Measurements from ENCODE around the gene TENM4. TPM values are rescaled to one million over a fixed set of nuclear protein-coding genes. Genes with fewer than 3 reads are reported as not detected.

The TENM4 gene
- total RNA-seq, 1 donor from 2014 or later = 43.2 TPM

DNA sequence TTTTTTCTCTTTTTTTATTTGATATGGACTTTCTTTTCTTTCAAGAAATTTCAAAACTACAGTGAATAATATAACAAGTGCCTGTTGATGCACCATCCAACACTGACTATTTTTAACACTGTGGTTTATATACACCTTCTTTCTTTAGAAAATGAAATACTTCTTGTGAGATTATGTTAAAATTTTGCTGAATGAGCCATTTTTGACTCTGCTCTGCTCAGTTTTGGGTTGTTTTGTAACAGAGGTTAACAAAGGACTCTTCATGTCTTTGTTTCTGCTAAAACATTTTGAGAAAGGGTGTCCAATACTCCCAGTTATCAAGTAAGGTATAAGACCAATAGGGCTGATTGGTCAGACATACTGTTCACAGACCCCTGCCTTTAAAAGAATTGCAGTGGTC is 44.0 kb upstream of the TENM4 start:
- Mint-ChIP-seq H3K27me3 (ENCODE audit: low read depth) (peaks cover 15% of the 10 kb centered on the region), H3K9me3 (no peaks in the 10 kb centered on the region), H3K4me3 (no peak overlapping the region), H3K4me1 (peaks cover 9% of the 10 kb centered on the region), H3K27ac (ENCODE audit: unreplicated experiment) (no peak overlapping the region), H3K36me3 (ENCODE audit: low read depth) (no peaks in the 10 kb centered on the region)
- no peak for DNase-seq (ENCODE audit: low read depth, low spot score)
- TF ChIP-seq, protein P1, sequence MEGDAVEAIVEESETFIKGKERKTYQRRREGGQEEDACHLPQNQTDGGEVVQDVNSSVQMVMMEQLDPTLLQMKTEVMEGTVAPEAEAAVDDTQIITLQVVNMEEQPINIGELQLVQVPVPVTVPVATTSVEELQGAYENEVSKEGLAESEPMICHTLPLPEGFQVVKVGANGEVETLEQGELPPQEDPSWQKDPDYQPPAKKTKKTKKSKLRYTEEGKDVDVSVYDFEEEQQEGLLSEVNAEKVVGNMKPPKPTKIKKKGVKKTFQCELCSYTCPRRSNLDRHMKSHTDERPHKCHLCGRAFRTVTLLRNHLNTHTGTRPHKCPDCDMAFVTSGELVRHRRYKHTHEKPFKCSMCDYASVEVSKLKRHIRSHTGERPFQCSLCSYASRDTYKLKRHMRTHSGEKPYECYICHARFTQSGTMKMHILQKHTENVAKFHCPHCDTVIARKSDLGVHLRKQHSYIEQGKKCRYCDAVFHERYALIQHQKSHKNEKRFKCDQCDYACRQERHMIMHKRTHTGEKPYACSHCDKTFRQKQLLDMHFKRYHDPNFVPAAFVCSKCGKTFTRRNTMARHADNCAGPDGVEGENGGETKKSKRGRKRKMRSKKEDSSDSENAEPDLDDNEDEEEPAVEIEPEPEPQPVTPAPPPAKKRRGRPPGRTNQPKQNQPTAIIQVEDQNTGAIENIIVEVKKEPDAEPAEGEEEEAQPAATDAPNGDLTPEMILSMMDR (conservative IDR thresholded peaks at IDR 0.05) = no peak

DNA sequence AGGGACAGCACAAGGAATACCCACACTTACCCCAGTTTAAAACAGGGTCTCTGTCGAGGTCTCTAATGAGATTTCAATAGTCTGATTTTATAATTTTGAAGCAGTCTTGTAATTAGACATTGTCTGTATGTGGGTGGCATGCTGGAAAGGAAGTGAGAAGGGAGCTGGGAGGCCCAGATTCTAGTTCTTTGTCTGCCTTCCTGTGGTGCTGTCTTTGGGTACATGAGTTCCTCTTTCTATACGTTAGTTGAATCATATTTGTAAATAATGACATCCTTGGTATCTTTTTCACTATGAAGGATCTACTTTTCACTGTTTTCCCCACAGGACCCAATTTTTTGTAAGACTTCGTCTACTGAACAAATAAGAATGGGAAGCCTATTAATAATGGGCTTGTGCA is 42.0 kb upstream of the TENM4 start:
- no peaks in the 10 kb centered on the region for H3K9me3 Mint-ChIP-seq

DNA sequence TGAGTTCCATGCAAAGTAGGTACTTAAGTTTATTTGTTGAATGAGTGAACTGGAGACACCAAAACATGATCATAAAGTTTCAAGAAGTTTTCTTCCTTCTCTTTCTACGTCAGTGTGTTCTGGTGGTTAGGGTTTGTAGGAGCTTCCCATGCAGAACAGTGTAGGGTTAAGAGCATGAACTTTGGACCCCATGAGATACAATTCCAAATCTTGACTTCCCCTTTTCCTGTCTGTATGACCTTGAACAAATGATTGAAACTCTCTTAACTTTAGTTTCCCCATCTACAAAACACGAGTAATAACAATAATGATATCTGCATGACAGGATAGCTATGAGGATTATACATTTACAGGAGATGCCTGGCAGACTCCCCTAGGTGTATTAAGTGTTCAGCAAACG is 41.0 kb upstream of the TENM4 start:
- Mint-ChIP-seq H3K27ac (ENCODE audit: unreplicated experiment) (no peak overlapping the region), H3K4me3 (no peak overlapping the region), H3K9me3 (no peaks in the 10 kb centered on the region), H3K27me3 (ENCODE audit: low read depth) (peaks cover 15% of the 10 kb centered on the region), H3K36me3 (ENCODE audit: low read depth) (no peaks in the 10 kb centered on the region), H3K4me1 (peaks cover 9% of the 10 kb centered on the region)
- no peak for DNase-seq (ENCODE audit: low read depth, low spot score)
- TF ChIP-seq, protein P1 (conservative IDR thresholded peaks at IDR 0.05) = no peak

More for the DNA sequence above, 42.0 kb upstream of the TENM4 start:
- Mint-ChIP-seq H3K27me3 (ENCODE audit: low read depth) (peaks cover 15% of the 10 kb centered on the region), H3K4me3 (no peak overlapping the region), H3K27ac (ENCODE audit: unreplicated experiment) (no peak overlapping the region), H3K4me1 (peaks cover 9% of the 10 kb centered on the region), H3K36me3 (ENCODE audit: low read depth) (no peaks in the 10 kb centered on the region)
- TF ChIP-seq, protein P1 (conservative IDR thresholded peaks at IDR 0.05) = no peak
- no peak for DNase-seq (ENCODE audit: low read depth, low spot score)

DNA sequence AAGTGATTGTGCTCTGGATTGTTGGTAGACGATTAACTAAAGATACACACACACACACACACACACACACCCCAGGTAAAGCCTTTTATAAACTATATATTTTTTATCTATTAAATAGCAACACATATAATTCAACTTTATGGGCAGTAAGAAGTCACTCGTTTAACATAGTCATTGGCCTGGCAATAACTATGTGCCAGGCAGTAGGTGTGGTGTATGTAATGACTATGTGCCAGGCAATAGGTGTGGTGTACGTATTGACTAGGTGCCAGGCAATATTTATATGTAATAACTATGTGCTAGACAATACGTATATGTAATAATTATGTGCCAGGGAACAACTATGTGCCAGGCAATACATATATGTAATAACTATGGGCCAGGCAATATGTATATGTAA is 40.0 kb upstream of the TENM4 start:
- Mint-ChIP-seq H3K9me3 (no peaks in the 10 kb centered on the region), H3K4me3 (no peak overlapping the region), H3K27ac (ENCODE audit: unreplicated experiment) (no peak overlapping the region), H3K4me1 (peaks cover under 1% of the 10 kb centered on the region), H3K36me3 (ENCODE audit: low read depth) (no peaks in the 10 kb centered on the region), H3K27me3 (ENCODE audit: low read depth) (peaks cover 6% of the 10 kb centered on the region)
- TF ChIP-seq, protein P1 (conservative IDR thresholded peaks at IDR 0.05) = no peak
- no peak for DNase-seq (ENCODE audit: low read depth, low spot score)

DNA sequence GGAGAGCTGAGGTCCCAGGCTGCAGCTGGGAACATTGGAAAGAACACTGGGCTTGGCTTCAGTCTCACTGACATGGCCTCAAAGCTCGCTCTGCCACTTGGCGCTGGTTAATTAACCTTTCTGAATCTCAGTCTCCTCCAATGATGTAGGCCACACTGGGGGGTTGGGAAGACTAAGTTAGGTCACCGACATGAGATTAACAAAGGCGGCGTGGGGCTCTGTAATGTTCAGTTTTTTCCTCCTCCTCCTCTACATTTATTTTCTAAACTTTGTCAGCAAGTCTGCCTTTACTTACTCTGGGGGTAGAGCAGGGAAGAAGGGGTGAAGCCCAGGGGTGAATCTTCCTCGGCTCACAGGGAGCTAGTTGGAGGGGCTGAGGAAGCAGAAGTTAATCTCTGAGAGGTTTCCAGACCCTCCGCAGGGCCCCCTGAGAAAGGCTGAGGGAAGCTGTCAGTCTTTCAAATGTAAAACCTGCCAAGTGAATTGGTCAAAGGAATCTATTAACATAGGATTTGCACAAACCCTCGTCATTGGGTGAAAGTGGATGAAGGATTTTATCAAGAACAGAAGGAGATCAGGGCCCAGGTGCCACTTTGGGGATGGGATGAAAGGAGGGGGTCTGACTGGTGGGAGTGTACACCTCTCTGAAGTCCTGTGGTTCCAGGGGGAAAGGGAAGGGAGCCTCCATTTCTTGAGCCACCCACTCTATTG is 32.1 kb upstream of the TENM4 start:
- no peaks in the 10 kb centered on the region for H3K36me3 Mint-ChIP-seq (ENCODE audit: low read depth)
- TF ChIP-seq, protein P1 (conservative IDR thresholded peaks at IDR 0.05) = no peak
- peak overlapping the region; percentile 92 for H3K27ac Mint-ChIP-seq (ENCODE audit: unreplicated experiment)
- peaks cover 28% of the 10 kb centered on the region for H3K4me1 Mint-ChIP-seq
- H3K27me3 Mint-ChIP-seq (ENCODE audit: low read depth) = no peaks in the 10 kb centered on the region
- peak overlapping the region; percentile 24 for H3K4me3 Mint-ChIP-seq
- DNase-seq (ENCODE audit: low read depth, low spot score) = no peak
- H3K9me3 Mint-ChIP-seq = peaks cover 5% of the 10 kb centered on the region
